GM18519 (cell line): Measurements from ENCODE around the gene WDR6.

Experiments
- ATAC-seq: cut with Tn5 transposase; IDR thresholded peaks from one replicate; pipeline ENCODE4 v1.9.1; 2021; ENCODE audit warnings: mild to moderate bottlenecking, moderate library complexity; ENCODE audit not compliant: unreplicated experiment, low FRiP score

The WDR6 gene

GRCh38 chr3:49026536-49026935 lies 19.3 kb downstream of the WDR6 start:
- no peak for ATAC-seq

- no peak for ATAC-seq
Measured at GRCh38 chr3:49027634-49028033, 20.4 kb downstream of the WDR6 start.

- ATAC-seq = no peak
Measured at GRCh38 chr3:49028298-49028672, 21.1 kb downstream of the WDR6 start.

GRCh38 chr3:49028673-49029562 lies 21.7 kb downstream of the WDR6 start, which contains the start of gene IMPDH2:
IMPDH2 (minus strand) TSS chr3:49029398; CDS start chr3:49029350, 48 bp downstream.
- peak; percentile 83 for ATAC-seq

GRCh38 chr3:49029563-49029884 lies 22.3 kb downstream of the WDR6 start:
- ATAC-seq = no peak

GRCh38 chr3:49030321-49030720 lies 23.1 kb downstream of the WDR6 start:
- ATAC-seq = no peak

- ATAC-seq = no peak
Measured at GRCh38 chr3:49032646-49033304, 25.6 kb downstream of the WDR6 start.

GRCh38 chr3:49034650-49035049 lies 27.5 kb downstream of the WDR6 start:
- ATAC-seq = no peak

- no peak for ATAC-seq
Measured at GRCh38 chr3:49035281-49035680, 28.1 kb downstream of the WDR6 start.

GRCh38 chr3:49053543-49053942 lies 46.4 kb downstream of the WDR6 start:
- no peak for ATAC-seq

- no peak for ATAC-seq
Measured at GRCh38 chr3:49054344-49054862, 47.2 kb downstream of the WDR6 start.

GRCh38 chr3:49057268-49057667 lies 50.1 kb downstream of the WDR6 start:
- ATAC-seq = no peak

- ATAC-seq = no peak
Measured at GRCh38 chr3:49058011-49058410, 50.8 kb downstream of the WDR6 start.
